Smooth muscle cell (in vitro differentiated cells): ENCODE data around the gene KCNK10. TPM values are rescaled to one million over a fixed set of nuclear protein-coding genes. Genes with fewer than 3 reads are reported as not detected.

Experiments
- DNase-seq: peaks from one replicate; lab custom pipeline; 2025; ENCODE audit not compliant: unreplicated experiment; lab: John Stamatoyannopoulos, UW
- H2AFZ ChIP-seq: fragments of 200-600 bp; sonication (generic); 2 replicates; pipeline ENCODE4 v1.6.0; 2016; ENCODE audit warnings: antibody characterized with exemption, low read depth, mild to moderate bottlenecking
- H3F3A ChIP-seq: fragments of 200-600 bp; sonication (generic); 2 replicates; pipeline ENCODE4 v1.6.0; 2017; ENCODE audit warnings: antibody characterized with exemption, low read depth
- H3K27ac ChIP-seq: fragments of 200-600 bp; sonication (generic); 2 replicates; pipeline ENCODE4 v1.5.1; 2016; ENCODE audit warnings: low read depth, mild to moderate bottlenecking
- H3K27me3 ChIP-seq: fragments of 200-600 bp; sonication (generic); 2 replicates; pipeline ENCODE4 v1.6.1; 2016; ENCODE audit warnings: low read depth, mild to moderate bottlenecking
- H3K36me3 ChIP-seq: fragments of 200-600 bp; sonication (generic); 2 replicates; pipeline ENCODE4 v1.5.1; 2016; ENCODE audit warnings: low read depth
- H3K4me1 ChIP-seq: fragments of 200-600 bp; sonication (generic); 2 replicates; pipeline ENCODE4 v1.5.1; 2016; ENCODE audit warnings: low read depth
- H3K4me2 ChIP-seq: fragments of 200-600 bp; sonication (generic); 2 replicates; pipeline ENCODE4 v1.6.0; 2016; ENCODE audit warnings: mild to moderate bottlenecking
- H3K4me3 ChIP-seq: fragments of 200-600 bp; sonication (generic); 2 replicates; pipeline ENCODE4 v1.5.1; 2016; ENCODE audit warnings: mild to moderate bottlenecking
- H3K79me2 ChIP-seq: fragments of 200-600 bp; sonication (generic); 2 replicates; pipeline ENCODE4 v1.6.0; 2016; ENCODE audit warnings: low read depth, mild to moderate bottlenecking
- H3K9ac ChIP-seq: fragments of 200-600 bp; sonication (generic); 2 replicates; pipeline ENCODE4 v1.6.0; 2016; ENCODE audit warnings: low read depth
- H3K9me3 ChIP-seq: fragments of 200-600 bp; sonication (generic); replicated peaks from 2 replicates; pipeline ENCODE4 v1.5.1; 2016; ENCODE audit warnings: low read depth
- H4K20me1 ChIP-seq: fragments of 200-600 bp; sonication (generic); 2 replicates; pipeline ENCODE4 v1.6.0; 2016; ENCODE audit warnings: low read depth
- WGBS: methylation state at CpG from one replicate; pipeline ENCODE4 v1.1.7; 2016; ENCODE audit warnings: low lambda C conversion rate; 5-methylcytosine and 5-hydroxymethylcytosine counted together
- polyA plus RNA-seq: library from polyadenylated mRNA; unstranded; fragments of >200 nt; fragmentation: Nextera tagmentation; extraction: Ambion mirVana; gene quantifications from 2 replicates; pipeline ENCODE4 v1.2.1, GENCODE V29; 2016
- total RNA-seq: library from RNA; depleted of rRNA; stranded (reverse); fragments of >200 nt; gene quantifications from 2 replicates; pipeline ENCODE4 v1.2.3, GENCODE V29; 2014
- TF ChIP-seq, protein P1 (sequence below): fragments of 200-600 bp; sonication (generic); IDR thresholded peaks from 2 replicates; pipeline ENCODE4 v1.5.1; 2017; ENCODE audit warnings: borderline replicate concordance, mild to moderate bottlenecking, antibody characterized with exemption; ENCODE audit not compliant: insufficient read depth, poor library complexity, severe bottlenecking

Gene KCNK10
- total and polyA plus RNA-seq, 2 experiments from 2014 or later, result not detected

DNA sequence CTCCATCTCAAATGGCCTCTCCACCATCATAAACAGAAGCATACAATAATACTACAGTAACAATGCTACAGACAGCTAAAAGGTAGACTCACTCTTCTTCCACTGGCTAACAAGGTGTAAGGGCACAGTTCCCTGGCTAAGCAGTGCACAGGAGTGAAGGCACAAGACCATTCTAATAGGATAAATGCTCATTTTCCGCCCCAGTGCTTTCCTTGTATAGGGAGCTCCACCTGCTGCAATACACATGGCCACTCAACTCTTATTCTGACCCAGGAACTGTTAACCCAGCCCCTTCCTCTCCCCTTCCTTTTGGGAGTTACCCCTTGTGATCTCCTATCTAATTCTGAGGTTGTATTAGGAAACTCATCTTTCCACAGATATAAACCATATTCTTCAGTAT lies 124.6 kb downstream of the KCNK10 start:
- 89% methylated on average over 1 of the region's 1 CpG for WGBS
- no peak overlapping the region for H3K4me2 ChIP-seq
- TF ChIP-seq, protein P1, sequence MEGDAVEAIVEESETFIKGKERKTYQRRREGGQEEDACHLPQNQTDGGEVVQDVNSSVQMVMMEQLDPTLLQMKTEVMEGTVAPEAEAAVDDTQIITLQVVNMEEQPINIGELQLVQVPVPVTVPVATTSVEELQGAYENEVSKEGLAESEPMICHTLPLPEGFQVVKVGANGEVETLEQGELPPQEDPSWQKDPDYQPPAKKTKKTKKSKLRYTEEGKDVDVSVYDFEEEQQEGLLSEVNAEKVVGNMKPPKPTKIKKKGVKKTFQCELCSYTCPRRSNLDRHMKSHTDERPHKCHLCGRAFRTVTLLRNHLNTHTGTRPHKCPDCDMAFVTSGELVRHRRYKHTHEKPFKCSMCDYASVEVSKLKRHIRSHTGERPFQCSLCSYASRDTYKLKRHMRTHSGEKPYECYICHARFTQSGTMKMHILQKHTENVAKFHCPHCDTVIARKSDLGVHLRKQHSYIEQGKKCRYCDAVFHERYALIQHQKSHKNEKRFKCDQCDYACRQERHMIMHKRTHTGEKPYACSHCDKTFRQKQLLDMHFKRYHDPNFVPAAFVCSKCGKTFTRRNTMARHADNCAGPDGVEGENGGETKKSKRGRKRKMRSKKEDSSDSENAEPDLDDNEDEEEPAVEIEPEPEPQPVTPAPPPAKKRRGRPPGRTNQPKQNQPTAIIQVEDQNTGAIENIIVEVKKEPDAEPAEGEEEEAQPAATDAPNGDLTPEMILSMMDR, result no peak

DNA sequence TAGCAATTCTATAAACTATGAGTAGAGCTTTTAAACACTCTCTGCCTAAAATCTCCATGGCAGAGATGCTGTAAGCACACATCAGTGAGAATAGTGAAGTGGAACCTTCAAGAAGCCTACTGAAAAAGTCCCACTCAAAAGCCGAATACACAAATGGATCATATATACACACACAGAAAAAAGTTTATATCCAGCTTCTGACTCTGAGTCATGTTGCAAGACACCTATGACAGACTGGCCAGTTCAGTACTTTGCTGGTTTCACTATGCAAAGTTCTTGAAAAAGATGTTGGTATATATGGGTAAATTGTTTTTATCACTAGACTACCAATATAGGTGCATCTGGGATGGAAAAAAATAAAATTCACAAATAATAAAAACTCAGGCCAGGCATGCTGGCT lies 126.1 kb downstream of the KCNK10 start:
- 93% methylated on average over 1 of the region's 1 CpG for WGBS
- H3K79me2 ChIP-seq, result no peaks in the 10 kb centered on the region
- DNase-seq, result no peak

More for the DNA sequence above, 124.6 kb downstream of the KCNK10 start:
- Histone ChIP-seq H3K4me3 (no peak overlapping the region), H3K9me3 (no peaks in the 10 kb centered on the region), H2AFZ (no peak overlapping the region), H3K36me3 (no peaks in the 10 kb centered on the region), H4K20me1 (no peaks in the 10 kb centered on the region), H3K4me1 (peaks cover 32% of the 10 kb centered on the region), H3K79me2 (no peaks in the 10 kb centered on the region), H3K27ac (no peak overlapping the region), H3K27me3 (no peaks in the 10 kb centered on the region), H3K9ac (no peak overlapping the region), H3F3A (no peaks in the 10 kb centered on the region)
- no peak for DNase-seq

DNA sequence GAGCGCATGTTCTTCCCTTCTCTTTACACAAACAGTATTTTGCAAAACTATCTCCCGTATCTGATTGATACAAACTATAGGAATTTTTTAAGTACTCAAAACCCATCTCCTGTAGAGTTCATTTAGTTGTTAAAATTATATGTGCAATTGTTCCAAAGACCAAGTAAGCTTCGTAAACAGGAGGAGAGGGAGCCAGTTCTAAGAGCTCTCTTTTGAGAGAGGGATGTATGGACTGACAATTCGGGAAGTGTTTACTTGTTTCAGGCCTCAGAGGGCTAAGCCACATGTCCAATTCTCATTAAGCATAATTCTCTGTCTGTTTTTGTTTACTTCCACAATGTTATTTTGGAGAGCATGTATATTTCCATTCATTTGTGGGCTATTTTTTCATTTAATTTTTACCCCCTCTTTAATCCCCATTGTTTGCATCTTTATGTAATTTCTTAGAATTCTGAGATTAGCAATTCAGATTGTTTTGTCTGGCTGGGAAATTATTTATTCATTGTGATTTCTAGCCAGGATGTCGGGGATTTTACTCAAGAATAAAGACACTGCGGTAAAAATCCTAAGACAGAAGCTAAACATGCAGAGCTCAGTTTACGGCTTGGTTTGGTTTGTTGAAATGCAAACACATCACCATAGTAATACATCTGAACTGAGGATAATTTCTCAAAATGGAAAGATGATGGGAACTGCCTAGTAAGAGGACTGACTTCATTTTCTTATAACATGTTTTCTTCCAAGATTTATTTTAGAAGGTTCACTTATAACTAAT lies 126.8 kb downstream of the KCNK10 start:
- Histone ChIP-seq H3K27me3 (no peaks in the 10 kb centered on the region), H2AFZ (no peak overlapping the region), H3K4me3 (no peak overlapping the region), H3F3A (no peaks in the 10 kb centered on the region), H4K20me1 (no peaks in the 10 kb centered on the region), H3K27ac (no peak overlapping the region), H3K36me3 (no peaks in the 10 kb centered on the region), H3K9me3 (no peaks in the 10 kb centered on the region), H3K4me2 (peak overlapping the region; percentile 50), H3K9ac (no peak overlapping the region), H3K4me1 (peaks cover 37% of the 10 kb centered on the region), H3K79me2 (no peaks in the 10 kb centered on the region)
- WGBS, result 85% methylated on average over 7 of the region's 7 CpGs
- TF ChIP-seq, protein P1, result no peak
- no peak for DNase-seq

More for the DNA sequence above, 126.1 kb downstream of the KCNK10 start:
- Histone ChIP-seq H3K9ac (no peak overlapping the region), H3K27me3 (no peaks in the 10 kb centered on the region), H3K4me2 (no peak overlapping the region), H3K4me1 (peaks cover 32% of the 10 kb centered on the region), H3K4me3 (no peak overlapping the region), H4K20me1 (no peaks in the 10 kb centered on the region), H3K36me3 (no peaks in the 10 kb centered on the region), H2AFZ (no peak overlapping the region), H3F3A (no peaks in the 10 kb centered on the region), H3K27ac (no peak overlapping the region), H3K9me3 (no peaks in the 10 kb centered on the region)
- TF ChIP-seq, protein P1, result no peak

DNA sequence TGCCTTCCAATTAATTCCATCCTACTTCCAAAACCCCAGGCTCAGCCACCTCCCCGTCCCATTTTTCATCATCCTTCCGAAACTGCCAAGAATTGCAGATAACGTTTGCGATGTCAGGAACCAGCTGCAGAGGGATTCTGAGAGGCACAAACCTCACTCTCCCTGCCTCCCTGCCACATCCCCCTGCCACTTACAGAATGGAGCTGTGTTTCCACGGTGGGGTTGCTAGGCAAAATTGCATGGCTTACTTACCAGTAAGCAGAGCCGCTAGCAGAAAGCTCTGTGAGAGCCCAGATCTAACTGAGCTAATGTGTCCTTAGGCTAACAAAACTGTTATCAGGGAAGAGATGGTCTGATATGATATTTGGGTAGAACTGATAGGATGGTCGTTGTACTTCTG lies 127.4 kb downstream of the KCNK10 start:
- no peaks in the 10 kb centered on the region for H3K79me2 ChIP-seq
- H4K20me1 ChIP-seq, result no peaks in the 10 kb centered on the region
- H3K4me2 ChIP-seq, result peak overlapping the region; percentile 50
- no peaks in the 10 kb centered on the region for H3K27me3 ChIP-seq
- no peaks in the 10 kb centered on the region for H3K36me3 ChIP-seq
- no peaks in the 10 kb centered on the region for H3K9me3 ChIP-seq
- H2AFZ ChIP-seq, result peak overlapping the region; percentile 1
- TF ChIP-seq, protein P1, result no peak
- no peaks in the 10 kb centered on the region for H3F3A ChIP-seq
- no peak for DNase-seq
- 23% methylated on average over 7 of the region's 7 CpGs for WGBS
- H3K9ac ChIP-seq, result no peak overlapping the region
- peaks cover 37% of the 10 kb centered on the region for H3K4me1 ChIP-seq
- H3K27ac ChIP-seq, result no peak overlapping the region
- H3K4me3 ChIP-seq, result no peak overlapping the region
